Peyer's patch (tissue), 4 donors: ENCODE data around the gene PPP6C. TPM values are rescaled to one million over a fixed set of nuclear protein-coding genes. Genes with fewer than 3 reads are reported as not detected.
A peak's percentile ranks its signal among the peaks of the same experiment; 100 is the strongest.

Experiments used
- DNase-seq, 3 donors: peaks; one replicate each; pipeline ENCODE4 v3.0.0-alpha.2; 2017 to 2019
- H3K27ac ChIP-seq, 4 donors: fragments of 200-600 bp; sonication (generic); one replicate each; pipeline ENCODE4 v1.5.1; 2016 to 2019
- H3K27me3 ChIP-seq, 2 donors: fragments of 200-600 bp; sonication (generic); one replicate each; pipeline ENCODE4 v1.5.1; 2019
- H3K36me3 ChIP-seq, 3 donors: fragments of 200-600 bp; sonication (generic); one replicate each; pipeline ENCODE4 v1.5.1; 2016 to 2019
- H3K4me1 ChIP-seq, 4 donors: fragments of 200-600 bp; sonication (generic); one replicate each; pipeline ENCODE4 v1.5.1; 2016 to 2019
- H3K4me3 ChIP-seq, 4 donors: fragments of 200-600 bp; sonication (generic); 1 replicate in 3 of 4; 2 replicates in 1 of 4; pipeline ENCODE4 v1.5.1; 2016 to 2019; ENCODE audit warnings: mild to moderate bottlenecking in 1 of 4
- H3K9me3 ChIP-seq, 4 donors: fragments of 200-600 bp; sonication (generic); one replicate each; pipeline ENCODE4 v1.5.1; 2016 to 2019; ENCODE audit warnings: mild to moderate bottlenecking in 1 of 4
- CTCF ChIP-seq, 6 experiments: fragments of 450-650 bp in 4 of 6; fragments of 200-600 bp in 2 of 6; sonication (generic) in 1 of 6; IDR thresholded peaks; one replicate each; pipeline ENCODE4 v1.5.1; 2017 to 2019; ENCODE audit warnings: antibody characterized with exemption in 6 of 6, mild to moderate bottlenecking in 3 of 6, moderate library complexity in 1 of 6
- POLR2A ChIP-seq, 2 donors: fragments of 450-650 bp; IDR thresholded peaks; one replicate each; pipeline ENCODE4 v1.5.1; 2017; ENCODE audit warnings: antibody characterized with exemption in 2 of 2, mild to moderate bottlenecking in 2 of 2, moderate library complexity in 2 of 2
- total RNA-seq, 4 donors: library from RNA; depleted of rRNA; stranded (reverse); fragments of >200 nt; gene quantifications; one replicate each; pipeline ENCODE4 v1.1.0, GENCODE V29; 2016

PPP6C gene
- total RNA-seq, 4 donors from 2014 or later: 15.5 to 29.9 (median 20.0) TPM

GRCh38 chr9:125142560-125143376 is 46.8 kb downstream of the PPP6C start:
- DNase-seq: peak in 1 of 3 donors; percentile 23
- H3K27me3 ChIP-seq: no peaks in the 10 kb centered on the region
- H3K36me3 ChIP-seq: no peaks in the 10 kb centered on the region
- H3K9me3 ChIP-seq: no peaks in the 10 kb centered on the region
- peak overlapping the region; percentile 67 to 83 (median 76) for H3K27ac ChIP-seq
- H3K4me3 ChIP-seq: peak overlapping the region; percentile 83 to 98 (median 86)
- H3K4me1 ChIP-seq: peaks cover 0 to 7% (median 0%) of the 10 kb centered on the region in 4 donors
- TF ChIP-seq POLR2A (IDR thresholded peaks at IDR 0.05) (no peak), CTCF (IDR thresholded peaks at IDR 0.05) (no peak)

- H3K4me1 ChIP-seq: peaks cover 0 to 7% (median 0%) of the 10 kb centered on the region in 4 donors
- no peak overlapping the region for H3K27ac ChIP-seq
- DNase-seq: no peak
- no peak for TF ChIP-seq CTCF (IDR thresholded peaks at IDR 0.05)
- no peak for TF ChIP-seq POLR2A (IDR thresholded peaks at IDR 0.05)
- no peaks in the 10 kb centered on the region for H3K9me3 ChIP-seq
- H3K36me3 ChIP-seq: no peaks in the 10 kb centered on the region
- H3K4me3 ChIP-seq: no peak overlapping the region
- H3K27me3 ChIP-seq: no peaks in the 10 kb centered on the region
These were observed 47.9 kb downstream of the PPP6C start for GRCh38 chr9:125141751-125142150.

- Histone ChIP-seq H3K36me3 (no peaks in the 10 kb centered on the region), H3K9me3 (no peaks in the 10 kb centered on the region), H3K27me3 (no peaks in the 10 kb centered on the region), H3K4me3 (no peak overlapping the region), H3K4me1 (peaks cover 0 to 7% (median 0%) of the 10 kb centered on the region in 4 donors), H3K27ac (no peak overlapping the region)
- no peak for DNase-seq
- TF ChIP-seq CTCF (IDR thresholded peaks at IDR 0.05) (no peak), POLR2A (IDR thresholded peaks at IDR 0.05) (no peak)
These were observed 48.4 kb downstream of the PPP6C start for GRCh38 chr9:125141251-125141650.

- DNase-seq: no peak
- H3K9me3 ChIP-seq: no peaks in the 10 kb centered on the region
- H3K4me3 ChIP-seq: no peak overlapping the region
- peaks cover 0 to 7% (median 0%) of the 10 kb centered on the region in 4 donors for H3K4me1 ChIP-seq
- no peaks in the 10 kb centered on the region for H3K36me3 ChIP-seq
- H3K27ac ChIP-seq: no peak overlapping the region
- no peaks in the 10 kb centered on the region for H3K27me3 ChIP-seq
- no peak for TF ChIP-seq CTCF (IDR thresholded peaks at IDR 0.05)
- TF ChIP-seq POLR2A (IDR thresholded peaks at IDR 0.05): no peak
These were observed 49.0 kb downstream of the PPP6C start for GRCh38 chr9:125140576-125140975.

- no peak for DNase-seq
- no peak overlapping the region for H3K4me3 ChIP-seq
These were observed 52.4 kb downstream of the PPP6C start for GRCh38 chr9:125137200-125137599.

More at GRCh38 chr9:125137200-125137599, 52.4 kb downstream of the PPP6C start:
- Histone ChIP-seq H3K4me1 (peaks cover 0 to under 1% (median 0%) of the 10 kb centered on the region in 4 donors), H3K27me3 (no peaks in the 10 kb centered on the region), H3K27ac (no peak overlapping the region), H3K9me3 (no peaks in the 10 kb centered on the region), H3K36me3 (no peaks in the 10 kb centered on the region)
- TF ChIP-seq POLR2A (IDR thresholded peaks at IDR 0.05) (no peak), CTCF (IDR thresholded peaks at IDR 0.05) (no peak)
